Esophagus squamous epithelium (tissue), 4 donors: ENCODE data around the gene TIMD4.

Source experiments
- POLR2A ChIP-seq, 4 donors: fragments of 450-650 bp; IDR thresholded peaks; one replicate each; pipeline ENCODE4 v1.6.1; 2017; ENCODE audit warnings: antibody characterized with exemption in 4 of 4, mild to moderate bottlenecking in 4 of 4, moderate library complexity in 3 of 4
- TF ChIP-seq, protein P1 (sequence below), 6 experiments: fragments of 450-650 bp in 4 of 6; fragments of 200-600 bp in 2 of 6; sonication (generic) in 2 of 6; IDR thresholded peaks; one replicate each; pipeline ENCODE4 v1.5.1; 2016 to 2019; ENCODE audit warnings: antibody characterized with exemption in 6 of 6, mild to moderate bottlenecking in 4 of 6, moderate library complexity in 4 of 6

DNA sequence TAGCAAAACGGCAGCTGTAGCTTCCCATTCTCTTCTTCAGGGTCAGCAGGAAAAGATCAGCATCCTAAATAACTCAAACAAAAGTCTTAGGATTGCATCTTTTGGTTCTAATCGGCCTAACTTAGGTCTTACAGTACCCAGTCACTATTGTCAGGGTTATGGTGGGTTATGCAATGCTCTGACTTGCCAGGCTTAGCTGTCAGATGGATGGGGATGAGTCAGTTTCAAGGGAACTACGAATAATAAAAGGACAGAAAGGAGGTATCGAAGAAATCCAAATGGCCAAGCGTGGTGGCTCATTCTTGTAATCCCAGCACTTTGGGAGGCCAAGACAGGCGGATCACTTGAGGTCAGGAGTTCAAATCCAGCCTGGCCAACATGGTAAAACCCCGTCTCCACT, 66.5 kb downstream of the TIMD4 start:
- TF ChIP-seq, protein P1, sequence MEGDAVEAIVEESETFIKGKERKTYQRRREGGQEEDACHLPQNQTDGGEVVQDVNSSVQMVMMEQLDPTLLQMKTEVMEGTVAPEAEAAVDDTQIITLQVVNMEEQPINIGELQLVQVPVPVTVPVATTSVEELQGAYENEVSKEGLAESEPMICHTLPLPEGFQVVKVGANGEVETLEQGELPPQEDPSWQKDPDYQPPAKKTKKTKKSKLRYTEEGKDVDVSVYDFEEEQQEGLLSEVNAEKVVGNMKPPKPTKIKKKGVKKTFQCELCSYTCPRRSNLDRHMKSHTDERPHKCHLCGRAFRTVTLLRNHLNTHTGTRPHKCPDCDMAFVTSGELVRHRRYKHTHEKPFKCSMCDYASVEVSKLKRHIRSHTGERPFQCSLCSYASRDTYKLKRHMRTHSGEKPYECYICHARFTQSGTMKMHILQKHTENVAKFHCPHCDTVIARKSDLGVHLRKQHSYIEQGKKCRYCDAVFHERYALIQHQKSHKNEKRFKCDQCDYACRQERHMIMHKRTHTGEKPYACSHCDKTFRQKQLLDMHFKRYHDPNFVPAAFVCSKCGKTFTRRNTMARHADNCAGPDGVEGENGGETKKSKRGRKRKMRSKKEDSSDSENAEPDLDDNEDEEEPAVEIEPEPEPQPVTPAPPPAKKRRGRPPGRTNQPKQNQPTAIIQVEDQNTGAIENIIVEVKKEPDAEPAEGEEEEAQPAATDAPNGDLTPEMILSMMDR (IDR thresholded peaks at IDR 0.05), result no peak
- TF ChIP-seq POLR2A (IDR thresholded peaks at IDR 0.05), result no peak
